LNCAP (cell line): ENCODE results near the gene SEMA4F.

Source experiments
- CTCF ChIP-seq: fragments of 450-650 bp; IDR thresholded peaks from 2 replicates; pipeline ENCODE4 v1.5.1; 2017; ENCODE audit warnings: mild to moderate bottlenecking

SEMA4F gene

GRCh38 chr2:74712223-74713053, 58.4 kb downstream of the SEMA4F start:
- no peak for TF ChIP-seq CTCF

GRCh38 chr2:74714691-74715080, 60.6 kb downstream of the SEMA4F start:
- TF ChIP-seq CTCF = no peak

GRCh38 chr2:74715081-74715791, 61.2 kb downstream of the SEMA4F start:
- TF ChIP-seq CTCF = peak; percentile 71

DNA sequence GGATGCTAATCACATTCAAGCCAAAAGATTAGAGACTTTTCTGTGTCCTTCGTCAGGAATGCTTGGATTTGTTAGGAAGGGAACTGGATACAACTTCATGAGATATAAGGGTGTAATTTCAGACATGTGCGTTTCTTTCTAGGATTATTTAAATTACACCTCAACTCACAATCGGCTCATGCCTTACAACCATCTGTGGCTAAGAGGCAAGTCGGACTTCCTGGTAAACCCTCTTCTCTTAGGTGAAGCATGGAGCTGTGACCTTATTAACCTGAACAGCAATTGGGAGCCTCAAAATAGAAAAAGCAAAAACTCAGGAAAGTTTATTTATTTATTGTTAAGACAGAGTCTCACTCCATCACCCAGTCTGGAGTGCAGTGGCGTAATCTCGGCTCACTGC, 61.8 kb downstream of the SEMA4F start:
- no peak for TF ChIP-seq CTCF

- no peak for TF ChIP-seq CTCF
Measured at GRCh38 chr2:74719066-74719465, 65.0 kb downstream of the SEMA4F start.

GRCh38 chr2:74721316-74721715, 67.3 kb downstream of the SEMA4F start:
- no peak for TF ChIP-seq CTCF

DNA sequence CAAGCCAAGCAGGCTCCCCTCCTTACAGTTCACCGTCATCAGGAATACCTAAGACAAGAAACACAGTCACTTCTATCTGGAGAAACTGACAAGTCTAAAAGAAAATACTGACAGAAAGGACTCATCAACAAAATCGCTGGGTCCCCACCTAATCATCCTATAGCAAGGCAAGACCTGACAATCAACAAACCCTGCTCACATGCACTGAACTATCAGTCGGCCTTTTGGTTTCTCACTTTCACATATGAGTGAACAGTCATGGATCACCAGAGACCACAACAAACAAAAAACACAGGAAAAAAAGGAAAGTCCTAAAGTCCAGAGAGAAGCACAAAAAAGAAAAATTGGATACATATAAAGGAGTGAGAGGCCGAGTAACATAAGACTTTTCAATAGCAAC, 70.4 kb downstream of the SEMA4F start:
- TF ChIP-seq CTCF = no peak
